SK-N-SH (cell line): ENCODE measurements around the gene CLIC6.

Source experiments
- CTCF ChIP-seq: fragments of 200-600 bp; sonication (generic); IDR thresholded peaks from 2 replicates; pipeline ENCODE4 v1.6.1; 2017; ENCODE audit warnings: antibody characterized with exemption, mild to moderate bottlenecking, moderate library complexity
- EP300 ChIP-seq, 2 experiments: IDR thresholded peaks; 2 replicates each; pipeline versions ENCODE4 v1.4.0 to v1.6.1; 2012; ENCODE audit warnings: borderline replicate concordance in 1 of 2, low read depth in 1 of 2, low read length in 1 of 2
- EZH2phosphoT487 ChIP-seq: fragments of 200-600 bp; sonication (generic); IDR thresholded peaks from 2 replicates; pipeline ENCODE4 v1.6.1; 2017; ENCODE audit warnings: low read depth, mixed run types, mild to moderate bottlenecking, antibody characterized with exemption, moderate library complexity, borderline replicate concordance
- GATA2 ChIP-seq: sonication (generic); formaldehyde crosslinking; IDR thresholded peaks from 2 replicates; pipeline ENCODE4 v1.5.0; 2020; ENCODE audit warnings: mild to moderate bottlenecking, missing genetic modification reagents
- JUND ChIP-seq: IDR thresholded peaks from 2 replicates; pipeline ENCODE4 v1.4.0; 2012
- MAX ChIP-seq: IDR thresholded peaks from 2 replicates; pipeline ENCODE4 v1.4.0; 2012; ENCODE audit warnings: low read depth
- MXI1 ChIP-seq: IDR thresholded peaks from 2 replicates; pipeline ENCODE4 v1.6.1; 2012; ENCODE audit warnings: mild to moderate bottlenecking, low read depth, low read length, improper control_type of control experiment
- POLR2AphosphoS5 ChIP-seq: IDR thresholded peaks from 2 replicates; pipeline ENCODE4 v1.6.1; 2012; ENCODE audit warnings: low read depth, low read length
- REST ChIP-seq: IDR thresholded peaks from 2 replicates; pipeline ENCODE4 v1.6.1; 2012; ENCODE audit warnings: mild to moderate bottlenecking, low read depth, low read length, moderate library complexity
- RXRA ChIP-seq: IDR thresholded peaks from 2 replicates; pipeline ENCODE4 v1.4.0; 2012; ENCODE audit warnings: low read depth, mild to moderate bottlenecking, borderline replicate concordance
- SIN3A ChIP-seq: IDR thresholded peaks from 2 replicates; pipeline ENCODE4 v1.6.1; 2012; ENCODE audit warnings: low read depth, mild to moderate bottlenecking, low read length, moderate library complexity, borderline replicate concordance
- USF1 ChIP-seq: IDR thresholded peaks from 2 replicates; pipeline ENCODE4 v1.4.0; 2012; ENCODE audit warnings: low read depth, borderline replicate concordance
- YY1 ChIP-seq: IDR thresholded peaks from 2 replicates; pipeline ENCODE4 v1.4.0; 2012; ENCODE audit warnings: low read depth, mild to moderate bottlenecking

- TF ChIP-seq USF1: no peak
- no peak for TF ChIP-seq CTCF
- TF ChIP-seq EZH2phosphoT487: no peak
- TF ChIP-seq EP300 (IDR thresholded peaks at IDR 0.05; ENCODE audit: borderline replicate concordance in 1 of 2, low read depth in 1 of 2, low read length in 1 of 2): no peak
- no peak for TF ChIP-seq SIN3A
- TF ChIP-seq REST: no peak
- TF ChIP-seq JUND: no peak
- no peak for TF ChIP-seq RXRA
- TF ChIP-seq MAX: no peak
- TF ChIP-seq MXI1: no peak
- TF ChIP-seq POLR2AphosphoS5: no peak
- no peak for TF ChIP-seq GATA2 (CRISPR knock-in tag)
- TF ChIP-seq YY1: no peak
Measured at GRCh38 chr21:34748862-34749261, 80.1 kb downstream of the CLIC6 start.
